Heart right ventricle (tissue), 16 donors: ENCODE results near the gene SARS1. TPM values are rescaled to one million over a fixed set of nuclear protein-coding genes. Genes with fewer than 3 reads are reported as not detected.
"Not testable (repeated sequence)": the region's sequence is repeated elsewhere in the genome, so short reads cannot be mapped to it uniquely, and the experiment has no call there.

Source experiments
- ATAC-seq, 8 donors: fragments of 200-7000 bp; cut with Tn5 transposase; one replicate each; pipeline ENCODE4 v1.9.1; 2020; ENCODE audit warnings: mild to moderate bottlenecking in 8 of 8, moderate library complexity in 8 of 8, moderate number of reproducible peaks in 1 of 8
- DNase-seq, 2 donors: peaks; one replicate each; pipeline ENCODE4 v3.0.0-alpha.2; 2020
- H3K27ac ChIP-seq, 10 donors: fragments of 200-600 bp; sonication (generic) in 2 of 10; one replicate each; pipeline versions ENCODE4 v1.5.0 to v1.8.0; 2020 to 2022; ENCODE audit warnings: mild to moderate bottlenecking in 3 of 10
- H3K27me3 ChIP-seq, 7 donors: fragments of 200-600 bp; one replicate each; pipeline ENCODE4 v1.8.0; 2021 to 2022; ENCODE audit warnings: mild to moderate bottlenecking in 2 of 7
- H3K36me3 ChIP-seq, 9 donors: fragments of 200-600 bp; sonication (generic) in 1 of 9; one replicate each; pipeline versions ENCODE4 v1.5.0 to v1.8.0; 2020 to 2022; ENCODE audit warnings: mild to moderate bottlenecking in 2 of 9
- H3K4me1 ChIP-seq, 9 donors: fragments of 200-600 bp; sonication (generic) in 1 of 9; one replicate each; pipeline versions ENCODE4 v1.5.0 to v1.8.0; 2020 to 2022; ENCODE audit warnings: mild to moderate bottlenecking in 4 of 9
- H3K4me3 ChIP-seq, 10 donors: fragments of 200-600 bp; sonication (generic) in 2 of 10; one replicate each; pipeline versions ENCODE4 v1.5.0 to v1.8.0; 2020 to 2022; ENCODE audit warnings: mild to moderate bottlenecking in 7 of 10, moderate library complexity in 2 of 10
- H3K9me3 ChIP-seq, 11 donors: fragments of 200-600 bp in 10 of 11; sonication (generic) in 2 of 11; one replicate each; pipeline versions ENCODE4 v1.5.0 to v1.8.0; 2013 to 2022; ENCODE audit warnings: mild to moderate bottlenecking in 2 of 11, control low read depth in 1 of 11, moderate library complexity in 1 of 11
- WGBS, 2 donors: extraction: QIAGEN DNeasy Blood & Tissue Kit; methylation state at CpG; one replicate each; pipeline ENCODE4 v1.1.7; 2013; ENCODE audit warnings: inconsistent platforms in 1 of 2; 5-methylcytosine and 5-hydroxymethylcytosine counted together
- intact Hi-C, 10 donors: fragments of 100-400 bp; cut with DNase I; formaldehyde crosslinking; loops; one replicate each; pipeline versions ENCODE4 v1.11.1 to v1.14.2; 2022
- polyA plus RNA-seq, 2 donors: library from polyadenylated mRNA; stranded (reverse); fragments of 200-250 nt; gene quantifications; one replicate each; pipeline ENCODE4 v1.2.3, GENCODE V29; 2013
- total RNA-seq, 10 donors: library from RNA; stranded (reverse); fragmentation: NEBNext Ultra II Directional in 3 of 10; extraction: Animal tissue kit (Norgen Biotek cat#: 25700) in 3 of 10; gene quantifications; one replicate each; pipeline versions ENCODE4 v1.2.1 to v1.2.4, GENCODE V29; 2021 to 2023
- TF ChIP-seq, protein P1 (sequence below), 9 donors: fragments of 200-600 bp; sonication (generic) in 2 of 9; IDR thresholded peaks; one replicate each; pipeline versions ENCODE4 v1.5.0 to v1.8.0; 2021 to 2022; ENCODE audit warnings: antibody characterized with exemption in 9 of 9, mild to moderate bottlenecking in 5 of 9, moderate library complexity in 1 of 9
- donor health status: Arrhythmogenic right ventricular cardiomyopathy.
- donor health status: ischemic (EF 13 %, LVEDD 7.1; RV severe dilation, severe dysfunction).
- donor health status: healthy with polysubstance abuse.
- donor health status: DM: no; HTN: yes; CAD: no.
- donor health status: DM: no; HTN: no; CAD: no.
- donor health status: ischemic (EF 25% LVEDD 6.9; RV normal size, moderate dysfunction).
- donor health status: ischemic (EF 25% LVEDD 5.7; RV mildly dilated, moderate dysfunction).
- donor health status: healthy.
- donor health status: DM: yes; HTN: yes; CAD: no.
- donor health status: Ischemic cardiomyopathy.
- donor health status: ischemic (EF 35%, LVEDD 5.7; RV mildly dilated, moderate dysfunction).
- donor health status: nonischemic (EF 11% LVEDD 7.7; RV severe dilation, severe dysfunction).
- donor health status: DM: yes; HTN: yes; CAD: no.
- donor health status: PGD.
- donor health status: ischemic (EF 29% LVEDD 5.4; RV normal size, mild dysfunction).
- donor health status: nonischemic (EF 23%, LVEDD 6.1; RV moderate dilation, normal function).

SARS1 gene
- total and polyA plus RNA-seq, 12 donors = 38.3 to 153 (median 99.2) TPM

DNA sequence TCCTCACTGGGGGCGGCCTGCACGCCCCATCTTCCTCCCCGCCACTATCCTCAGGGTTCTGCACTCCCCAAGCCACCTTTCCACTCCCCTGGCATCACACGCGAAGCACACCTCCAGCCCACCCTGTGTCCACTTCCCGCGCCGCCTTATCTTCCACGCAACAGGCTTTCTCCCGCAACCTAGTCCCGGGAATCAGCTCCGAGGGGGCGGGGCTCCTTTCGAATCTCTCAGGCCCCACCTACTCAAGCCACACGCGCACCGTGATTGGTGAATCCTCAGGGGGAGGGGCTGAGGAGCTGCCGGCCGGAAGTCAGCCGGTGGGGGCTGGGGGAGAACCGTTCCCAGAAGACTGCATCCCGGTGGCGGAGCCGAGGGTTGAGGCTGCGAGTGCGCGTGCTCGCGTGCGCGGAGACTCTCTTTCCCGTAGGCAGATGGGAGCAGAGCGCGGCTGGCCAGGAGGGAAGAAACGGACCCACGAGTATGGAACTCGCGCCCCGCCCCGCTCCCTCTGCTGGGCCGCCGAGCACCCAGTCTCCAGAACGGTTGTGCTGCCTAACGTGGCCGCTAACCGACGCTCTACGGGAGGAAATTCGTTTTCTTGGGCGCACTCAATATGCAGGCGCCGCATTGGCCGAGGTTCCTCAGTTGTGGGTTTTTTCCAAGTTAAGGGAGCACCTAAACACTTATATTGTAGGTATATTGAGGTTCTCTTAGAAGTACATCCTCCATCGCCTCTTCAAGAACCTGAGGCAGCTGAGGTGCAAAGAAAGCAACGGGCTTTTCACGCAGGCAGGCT lies 69.4 kb downstream of the SARS1 start, which contains the start of gene PSRC1:
TSS of gene PSRC1 (minus strand) at position 194 of the 796 bp plus-strand sequence.
- peak within 1 kb of the TSS; percentile 68 to 92 (median 84) for H3K27ac ChIP-seq
- DNase-seq (peak; percentile 95 to 96), ATAC-seq (peak; percentile 99 to 100 (median 99))
- no peaks in the 10 kb centered on the region for H3K9me3 ChIP-seq
- H3K27me3 ChIP-seq = peaks cover 0 to 2% (median 0%) of the 10 kb centered on the region in 7 donors
- peaks cover 4 to 31% (median 10%) of the 10 kb centered on the region in 9 donors for H3K4me1 ChIP-seq
- no peaks in the 10 kb centered on the region for H3K36me3 ChIP-seq
- intact Hi-C loops = loop anchor here in 6 of 10 donors (1.0 to 5.0 kb wide), 4 partner anchors 24 to 249 kb away; partner anchors contain the start of gene MYBPHL (in 1 of the 6)
- H3K4me3 ChIP-seq = peak within 1 kb of the TSS; percentile 46 to 83 (median 72)
- TF ChIP-seq, protein P1, sequence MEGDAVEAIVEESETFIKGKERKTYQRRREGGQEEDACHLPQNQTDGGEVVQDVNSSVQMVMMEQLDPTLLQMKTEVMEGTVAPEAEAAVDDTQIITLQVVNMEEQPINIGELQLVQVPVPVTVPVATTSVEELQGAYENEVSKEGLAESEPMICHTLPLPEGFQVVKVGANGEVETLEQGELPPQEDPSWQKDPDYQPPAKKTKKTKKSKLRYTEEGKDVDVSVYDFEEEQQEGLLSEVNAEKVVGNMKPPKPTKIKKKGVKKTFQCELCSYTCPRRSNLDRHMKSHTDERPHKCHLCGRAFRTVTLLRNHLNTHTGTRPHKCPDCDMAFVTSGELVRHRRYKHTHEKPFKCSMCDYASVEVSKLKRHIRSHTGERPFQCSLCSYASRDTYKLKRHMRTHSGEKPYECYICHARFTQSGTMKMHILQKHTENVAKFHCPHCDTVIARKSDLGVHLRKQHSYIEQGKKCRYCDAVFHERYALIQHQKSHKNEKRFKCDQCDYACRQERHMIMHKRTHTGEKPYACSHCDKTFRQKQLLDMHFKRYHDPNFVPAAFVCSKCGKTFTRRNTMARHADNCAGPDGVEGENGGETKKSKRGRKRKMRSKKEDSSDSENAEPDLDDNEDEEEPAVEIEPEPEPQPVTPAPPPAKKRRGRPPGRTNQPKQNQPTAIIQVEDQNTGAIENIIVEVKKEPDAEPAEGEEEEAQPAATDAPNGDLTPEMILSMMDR (IDR thresholded peaks at IDR 0.05) = peak in 7 of 9 donors; percentile 34 to 76 (median 51)
- 1% methylated on average over 56 of the region's 56 CpGs for WGBS, 2 donors

DNA sequence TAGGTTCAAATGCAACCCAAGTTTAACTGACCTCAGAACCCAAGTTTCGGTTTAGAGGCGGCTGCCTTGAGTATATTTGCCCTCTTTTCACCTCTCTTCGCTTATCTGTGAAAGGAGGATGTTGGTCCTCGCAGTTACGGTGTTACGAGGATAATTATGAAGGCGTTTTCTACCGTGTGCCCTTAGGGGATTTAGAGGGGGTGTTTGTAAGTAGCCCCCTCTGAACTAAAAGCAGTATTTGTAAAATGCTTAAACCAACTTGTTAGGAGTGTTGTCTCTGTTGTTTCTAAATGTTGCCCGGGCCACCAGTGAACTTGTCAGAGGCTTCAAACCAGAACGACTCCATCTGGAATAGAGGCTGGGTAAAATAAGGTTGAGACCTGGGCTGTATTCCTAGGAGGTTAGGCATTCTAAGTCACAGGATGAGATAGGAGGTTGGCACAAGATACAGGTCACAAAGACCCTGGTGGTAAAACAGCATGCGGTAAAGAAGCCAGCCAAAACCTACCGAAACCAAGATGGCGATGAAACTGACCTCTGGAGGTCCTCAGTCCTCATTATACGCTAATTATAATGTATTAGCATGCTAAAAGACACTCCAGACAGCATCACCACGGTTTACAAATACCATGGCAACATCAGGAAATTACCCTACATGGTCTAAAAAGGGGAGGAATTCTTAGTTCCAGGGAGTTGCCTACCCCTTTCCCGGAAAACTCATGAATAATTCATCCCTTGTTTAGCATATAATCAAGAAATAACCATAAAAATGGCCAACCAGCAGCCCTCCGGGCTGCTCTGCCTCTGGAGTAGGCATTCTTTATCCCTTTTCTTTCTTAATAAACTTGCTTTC lies 70.3 kb downstream of the SARS1 start:
- TF ChIP-seq, protein P1 (IDR thresholded peaks at IDR 0.05) = no peak
- Histone ChIP-seq H3K9me3 (no peaks in the 10 kb centered on the region), H3K27me3 (peaks cover 0 to 2% (median 0%) of the 10 kb centered on the region in 7 donors), H3K4me1 (peaks cover 4 to 31% (median 10%) of the 10 kb centered on the region in 9 donors), H3K36me3 (no peaks in the 10 kb centered on the region), H3K4me3 (peak overlapping the region; percentile 46 to 83 (median 72)), H3K27ac (peak overlapping the region; percentile 68 to 92 (median 84))
- ATAC-seq (peak in 3 of 8 donors; percentile 5 to 9 (median 6)), DNase-seq (no peak)
- intact Hi-C loops = loop anchor here in 6 of 10 donors (1.0 to 5.0 kb wide), 4 partner anchors 23 to 248 kb away; partner anchors contain the start of gene MYBPHL (in 1 of the 6)
- 47 to 50% methylated on average over 17 of the region's 17 CpGs for WGBS, 2 donors

DNA sequence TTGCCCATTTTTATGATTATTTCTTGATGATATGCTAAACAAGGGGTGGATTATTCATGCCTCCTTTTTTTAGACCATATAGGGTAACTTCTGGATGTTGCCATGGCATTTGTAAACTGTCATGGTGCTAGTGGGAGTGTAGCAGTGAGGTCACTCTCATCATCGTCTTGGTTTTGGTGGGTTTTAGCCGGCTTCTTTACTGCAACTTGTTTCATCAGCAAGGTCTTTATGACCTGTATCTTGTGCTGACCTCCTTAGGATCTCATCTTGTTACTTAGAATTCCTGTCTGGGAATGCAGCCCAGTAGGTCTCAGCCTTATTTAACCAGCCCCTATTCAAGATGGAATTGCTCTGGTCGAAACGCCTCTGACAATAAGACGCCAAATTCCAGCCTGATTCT lies 73.0 kb downstream of the SARS1 start:
- H3K27me3 ChIP-seq, intact Hi-C loops, H3K36me3 ChIP-seq, H3K4me3 ChIP-seq, H3K9me3 ChIP-seq, DNase-seq, ATAC-seq, H3K27ac ChIP-seq: not testable (repeated sequence)
- H3K4me1 ChIP-seq = peaks cover 4 to 31% (median 10%) of the 10 kb centered on the region in 9 donors
- 90 to 92% methylated on average over 5 of the region's 5 CpGs for WGBS, 2 donors

Other genes starting within 250 kb of the SARS1 start
- gene WDR47, start 171.8 kb upstream of the SARS1 start, total RNA-seq = 10 to 100 TPM; 10.7 to 20.6 (median 14.4) TPM
- 1 to 10 TPM; 3.5 to 4.6 TPM for gene WDR47, start 171.8 kb upstream of the SARS1 start, polyA plus RNA-seq
- 10 to 100 TPM; 45.8 to 69.9 (median 59.0) TPM for gene TAF13, start 137.9 kb upstream of the SARS1 start, total RNA-seq
- gene TAF13, start 137.9 kb upstream of the SARS1 start, polyA plus RNA-seq = 10 to 100 TPM; 18.4 to 42.4 TPM
- 10 to 100 TPM; 27.5 to 52.9 (median 41.2) TPM for gene TMEM167B, start 123.2 kb upstream of the SARS1 start, total RNA-seq
- gene TMEM167B, start 123.2 kb upstream of the SARS1 start, polyA plus RNA-seq = 10 to 100 TPM; 12.0 to 17.2 TPM
- gene ELAPOR1, start 99.8 kb upstream of the SARS1 start, total RNA-seq = under 1 TPM in 8 of 10 donors, not detected in 2; 0.18 to 0.54 (median 0.35) TPM
- under 1 TPM; 0.06 to 0.07 TPM for gene ELAPOR1, start 99.8 kb upstream of the SARS1 start, polyA plus RNA-seq
- 10 to 100 TPM in 1 of 10 donors, 1 to 10 TPM in 9; 4.9 to 10.6 (median 6.3) TPM for gene CELSR2, start 35.6 kb downstream of the SARS1 start, total RNA-seq
- 1 to 10 TPM in 1 of 2 donors, under 1 TPM in 1; 0.93 to 1.8 TPM for gene CELSR2, start 35.6 kb downstream of the SARS1 start, polyA plus RNA-seq
- 1 to 10 TPM in 2 of 10 donors, under 1 TPM in 8; 0.34 to 2.4 (median 0.59) TPM for gene PSRC1, start 69.2 kb downstream of the SARS1 start, total RNA-seq
- gene PSRC1, start 69.2 kb downstream of the SARS1 start, polyA plus RNA-seq = 1 to 10 TPM; 2.3 to 2.9 TPM
- 1 to 10 TPM in 2 of 10 donors, under 1 TPM in 8; 0.23 to 2.7 (median 0.53) TPM for gene MYBPHL, start 93.1 kb downstream of the SARS1 start, total RNA-seq
- gene MYBPHL, start 93.1 kb downstream of the SARS1 start, polyA plus RNA-seq = under 1 TPM in 1 of 2 donors, not detected in 1; 0.30 TPM
- 100 to 1,000 TPM; 105 to 235 (median 132) TPM for gene SORT1, start 184.0 kb downstream of the SARS1 start, total RNA-seq
- gene SORT1, start 184.0 kb downstream of the SARS1 start, polyA plus RNA-seq = 10 to 100 TPM; 32.8 to 64.1 TPM
- 10 to 100 TPM; 51.2 to 65.6 (median 59.2) TPM for gene PSMA5, start 212.5 kb downstream of the SARS1 start, total RNA-seq
- gene PSMA5, start 212.5 kb downstream of the SARS1 start, polyA plus RNA-seq = 10 to 100 TPM; 22.7 to 94.6 TPM